Measurements from ENCODE around the gene PRSS8. TPM values are rescaled to one million over a fixed set of nuclear protein-coding genes. Genes with fewer than 3 reads are reported as not detected.
A peak's percentile ranks its signal among the peaks of the same experiment; 100 is the strongest.

Gene PRSS8
- polyA plus RNA-seq, 3 donors from 2014 or later: not detected

DNA sequence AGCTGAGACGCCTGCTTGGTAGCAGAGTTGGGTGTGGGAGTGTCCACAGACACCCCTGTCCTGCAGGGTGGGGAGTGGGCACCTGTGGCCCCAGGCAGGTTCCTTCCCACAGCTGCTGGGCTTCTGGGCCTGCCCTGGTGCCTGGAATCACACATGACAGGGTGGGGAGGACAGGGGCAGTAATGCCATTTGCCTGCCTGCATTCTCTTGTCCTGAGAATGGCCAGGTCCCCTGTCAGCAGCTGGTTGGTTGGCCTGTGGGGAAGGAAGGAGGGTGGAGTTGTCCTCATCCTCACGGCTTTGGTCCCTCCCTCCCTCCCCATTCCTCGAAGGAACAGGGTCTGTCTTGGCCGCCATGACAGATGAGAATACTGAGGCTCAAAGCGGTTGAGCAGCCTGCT lies 52.0 kb downstream of the PRSS8 start:
- Mint-ChIP-seq H3K27ac (peak overlapping the region in 1 of 6 donors; percentile 22), H3K4me1 (peaks cover 13 to 22% of the 10 kb centered on the region in 2 donors), H3K36me3 (peaks cover 0 to 6% (median 4%) of the 10 kb centered on the region in 3 donors), H3K9me3 (no peaks in the 10 kb centered on the region), H3K27me3 (ENCODE audit: low read depth in 3 of 3) (peaks cover 0 to 3% (median 2%) of the 10 kb centered on the region in 3 donors), H3K4me3 (no peak overlapping the region)
- no peak for DNase-seq

DNA sequence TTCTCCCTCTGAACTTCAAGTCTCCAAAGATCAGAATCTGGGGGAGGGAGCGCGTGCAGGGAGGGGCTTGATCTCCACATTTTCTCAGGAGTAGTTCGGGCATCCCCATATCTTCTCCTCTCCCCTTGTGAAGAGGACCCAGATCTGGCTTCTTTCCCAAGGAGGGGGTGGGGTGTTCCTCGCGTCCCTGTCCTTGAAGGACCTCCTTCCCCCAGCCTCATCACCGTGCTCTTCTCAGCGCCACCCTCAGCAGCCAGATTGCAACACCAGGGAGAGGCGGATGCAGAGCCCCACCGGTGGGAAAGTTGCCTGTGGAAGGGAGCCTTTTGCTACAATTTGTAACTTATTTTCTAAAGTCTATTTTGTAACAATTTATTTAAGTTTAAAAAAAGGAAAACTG lies 52.4 kb downstream of the PRSS8 start:
- H3K27ac Mint-ChIP-seq: no peak overlapping the region
- H3K4me3 Mint-ChIP-seq: no peak overlapping the region
- no peaks in the 10 kb centered on the region for H3K9me3 Mint-ChIP-seq
- H3K36me3 Mint-ChIP-seq: peaks cover 0 to 7% (median 5%) of the 10 kb centered on the region in 3 donors
- peaks cover 0 to 3% (median 2%) of the 10 kb centered on the region in 3 donors for H3K27me3 Mint-ChIP-seq (ENCODE audit: low read depth in 3 of 3)
- H3K4me1 Mint-ChIP-seq: peaks cover 13 to 22% of the 10 kb centered on the region in 2 donors
- no peak for DNase-seq

DNA sequence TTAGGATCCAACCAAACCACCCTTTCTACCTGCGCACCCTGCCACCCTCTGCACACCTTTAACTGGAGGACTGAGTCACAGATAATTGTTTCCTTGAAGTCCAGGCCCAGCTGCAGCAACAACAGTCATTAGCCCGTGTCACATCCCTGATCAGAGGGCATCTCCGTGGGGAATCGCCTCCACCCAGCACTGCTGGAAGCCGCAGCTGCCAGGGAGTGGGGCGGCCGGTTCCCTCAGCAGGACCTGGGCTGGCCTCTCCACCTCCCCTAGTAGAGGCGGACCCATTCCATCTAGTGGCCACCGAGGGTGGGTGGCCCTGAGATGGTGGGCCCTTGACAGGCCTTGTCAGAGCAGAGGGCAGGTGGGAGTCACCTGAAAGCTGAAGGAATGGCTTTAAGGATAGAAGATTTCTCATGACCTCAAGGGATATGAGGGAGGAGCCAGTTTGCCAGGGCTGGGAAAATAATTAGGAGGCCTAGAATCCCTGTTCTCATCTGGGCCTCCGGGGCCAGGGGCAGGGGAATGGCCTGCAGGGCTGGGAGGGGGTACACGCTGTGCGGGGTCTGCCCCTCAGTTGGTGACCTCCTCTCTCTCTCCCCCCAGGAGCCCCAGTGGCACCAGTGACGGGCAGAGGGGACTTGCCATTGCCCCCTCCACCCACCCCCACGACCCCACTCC lies 53.0 kb downstream of the PRSS8 start:
- Mint-ChIP-seq H3K27me3 (ENCODE audit: low read depth in 3 of 3) (peaks cover 0 to 3% (median 2%) of the 10 kb centered on the region in 3 donors), H3K9me3 (no peaks in the 10 kb centered on the region), H3K4me3 (peak overlapping the region in 1 of 5 donors; percentile 19), H3K27ac (peak overlapping the region in 4 of 6 donors; percentile 63 to 81 (median 67)), H3K4me1 (peaks cover 18 to 22% of the 10 kb centered on the region in 2 donors), H3K36me3 (peaks cover 0 to 11% (median 8%) of the 10 kb centered on the region in 3 donors)
- DNase-seq: no peak

Other genes starting within 250 kb of the PRSS8 start
- 10 to 100 TPM; 44.5 to 80.0 (median 60.7) TPM for gene BCL7C, start 241.7 kb downstream of the PRSS8 start, polyA plus RNA-seq
- not detected for gene CTF1, start 239.1 kb downstream of the PRSS8 start, polyA plus RNA-seq
- 1 to 10 TPM in 1 of 3 donors, under 1 TPM in 2; 0.18 to 1.1 (median 0.22) TPM for gene FBXL19, start 212.2 kb downstream of the PRSS8 start, polyA plus RNA-seq
- 10 to 100 TPM; 31.4 to 50.0 (median 40.3) TPM for gene ORAI3, start 186.7 kb downstream of the PRSS8 start, polyA plus RNA-seq
- gene SETD1A, start 178.0 kb downstream of the PRSS8 start, polyA plus RNA-seq: 1 to 10 TPM in 2 of 3 donors, not detected in 1; 1.8 to 2.4 TPM
- gene HSD3B7, start 150.5 kb downstream of the PRSS8 start, polyA plus RNA-seq: not detected
- gene STX1B, start 125.1 kb downstream of the PRSS8 start, polyA plus RNA-seq: not detected
- 10 to 100 TPM; 31.3 to 46.4 (median 33.3) TPM for gene STX4, start 102.2 kb downstream of the PRSS8 start, polyA plus RNA-seq
- gene ZNF668, start 61.5 kb downstream of the PRSS8 start, polyA plus RNA-seq: 10 to 100 TPM in 2 of 3 donors, 1 to 10 TPM in 1; 6.8 to 17.2 (median 10.1) TPM
- 10 to 100 TPM in 1 of 3 donors, 1 to 10 TPM in 1, under 1 TPM in 1; 0.93 to 11.5 (median 2.5) TPM for gene ZNF646, start 61.3 kb downstream of the PRSS8 start, polyA plus RNA-seq
- 1 to 10 TPM in 1 of 3 donors, under 1 TPM in 2; 0.27 to 1.4 (median 0.63) TPM for gene PRSS53, start 46.8 kb downstream of the PRSS8 start, polyA plus RNA-seq
- gene VKORC1, start 40.9 kb downstream of the PRSS8 start, polyA plus RNA-seq: 100 to 1,000 TPM; 114 to 164 (median 116) TPM
- 10 to 100 TPM; 21.4 to 50.3 (median 30.1) TPM for gene BCKDK, start 27.3 kb downstream of the PRSS8 start, polyA plus RNA-seq
- gene KAT8, start 18.1 kb downstream of the PRSS8 start, polyA plus RNA-seq: 10 to 100 TPM; 29.4 to 53.9 (median 32.6) TPM
- gene PRSS36, start 14.3 kb upstream of the PRSS8 start, polyA plus RNA-seq: 1 to 10 TPM; 3.4 to 8.6 (median 6.9) TPM
- gene FUS, start 44.4 kb upstream of the PRSS8 start, polyA plus RNA-seq: 100 to 1,000 TPM in 1 of 3 donors, 10 to 100 TPM in 2; 73.4 to 169 (median 87.4) TPM
- gene PYCARD, start 67.0 kb upstream of the PRSS8 start, polyA plus RNA-seq: 100 to 1,000 TPM in 2 of 3 donors, 10 to 100 TPM in 1; 91.2 to 133 (median 118) TPM
- gene TRIM72, start 78.4 kb upstream of the PRSS8 start, polyA plus RNA-seq: not detected
- gene PYDC1, start 81.4 kb upstream of the PRSS8 start, polyA plus RNA-seq: not detected
- gene ITGAM, start 124.2 kb upstream of the PRSS8 start, polyA plus RNA-seq: 100 to 1,000 TPM in 1 of 3 donors, 10 to 100 TPM in 2; 70.6 to 186 (median 89.3) TPM
- 10 to 100 TPM; 41.6 to 82.9 (median 47.9) TPM for gene ITGAX, start 219.4 kb upstream of the PRSS8 start, polyA plus RNA-seq

All from immature natural killer cell (primary cell).